Tibial artery (tissue), 4 donors: ENCODE data around the gene SPRED2.
A peak's percentile ranks its signal among the peaks of the same experiment; 100 is the strongest.

ENCODE experiments used
- DNase-seq, 2 donors: peaks; one replicate each; pipeline ENCODE4 v3.0.0-alpha.2; 2019
- H3K27ac ChIP-seq, 2 donors: fragments of 200-600 bp; sonication (generic) in 1 of 2; 1 replicate in 1 of 2; 2 replicates in 1 of 2; pipeline ENCODE4 v1.5.1; 2018 to 2019; ENCODE audit warnings: mild to moderate bottlenecking in 1 of 2
- H3K27me3 ChIP-seq, 2 donors: fragments of 200-600 bp; sonication (generic) in 1 of 2; one replicate each; pipeline versions ENCODE4 v1.5.1 to v1.6.0; 2016 to 2019
- H3K36me3 ChIP-seq, 3 donors: fragments of 200-600 bp; sonication (generic) in 2 of 3; one replicate each; pipeline ENCODE4 v1.5.1; 2016 to 2019; ENCODE audit warnings: mild to moderate bottlenecking in 2 of 3
- H3K4me1 ChIP-seq, 4 donors: fragments of 200-600 bp; sonication (generic) in 2 of 4; 1 replicate in 3 of 4; 2 replicates in 1 of 4; pipeline ENCODE4 v1.5.1; 2016 to 2019
- H3K4me3 ChIP-seq, 2 donors: fragments of 200-600 bp; sonication (generic) in 1 of 2; 1 replicate in 1 of 2; 2 replicates in 1 of 2; pipeline ENCODE4 v1.5.1; 2018 to 2019; ENCODE audit warnings: mild to moderate bottlenecking in 2 of 2
- H3K9me3 ChIP-seq, 3 donors: fragments of 200-600 bp; sonication (generic) in 1 of 3; one replicate each; pipeline ENCODE4 v1.5.1; 2016 to 2019
- intact Hi-C: fragments of 100-400 bp; cut with DNase I; formaldehyde crosslinking; loops from one replicate; pipeline ENCODE4 v1.15.0; 2023; ENCODE audit warnings: low total_unique reads
- TF ChIP-seq, protein P1 (sequence below), 2 experiments: fragments of 200-600 bp in 1 of 2; fragments of 450-650 bp in 1 of 2; IDR thresholded peaks; one replicate each; pipeline ENCODE4 v1.5.1; 2017 to 2019; ENCODE audit warnings: antibody characterized with exemption in 2 of 2, mild to moderate bottlenecking in 1 of 2, moderate library complexity in 1 of 2

Gene SPRED2

DNA sequence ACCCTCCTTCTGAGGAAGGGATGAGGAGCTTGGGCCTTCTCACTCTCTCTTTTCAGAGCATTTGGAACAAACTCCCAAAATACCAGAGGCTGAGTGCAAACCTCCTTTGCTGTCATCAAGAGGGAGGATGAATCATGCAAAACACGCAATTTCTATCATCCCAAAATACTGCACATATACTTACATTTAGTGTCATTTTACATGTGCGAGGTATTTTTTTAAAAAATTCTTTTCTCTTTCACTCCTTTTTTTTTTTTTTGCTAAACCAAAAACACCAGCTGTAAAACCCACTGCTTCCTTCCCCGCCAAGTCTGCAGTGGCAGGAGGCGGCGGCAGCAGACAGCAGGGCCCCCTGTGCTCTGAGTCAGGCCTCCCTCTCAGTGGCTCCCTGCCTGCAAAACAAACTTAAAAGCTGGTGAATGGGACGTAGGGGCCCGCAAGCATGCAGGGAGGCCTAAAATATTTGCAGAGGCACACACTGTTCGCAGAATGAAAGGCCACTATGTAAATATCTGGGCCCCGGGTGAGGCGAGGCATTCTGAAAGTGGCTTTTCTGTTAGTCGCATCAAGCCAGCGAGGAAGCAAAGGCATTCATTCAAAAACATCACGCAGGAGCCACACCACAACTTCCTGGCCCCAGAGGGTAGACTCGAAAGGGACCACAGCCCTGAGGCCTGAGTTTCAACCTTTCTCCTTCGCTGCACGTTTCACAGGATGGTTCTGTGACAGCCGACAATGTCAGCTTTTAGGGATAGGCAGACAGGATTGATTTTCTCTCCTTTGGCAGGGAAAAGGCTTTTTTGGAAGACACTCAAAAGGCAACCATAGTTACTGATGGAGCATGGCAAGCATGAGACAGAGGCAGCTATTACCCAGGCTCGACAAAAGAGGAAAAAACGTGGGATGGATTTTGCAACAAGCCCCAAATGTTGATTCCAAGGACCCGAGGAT is 131.4 kb downstream of the SPRED2 start:
- intact Hi-C loops: loop anchor here (10.0 kb wide), 1 partner anchor 134 kb away; the partner anchor contains the start of gene SPRED2
- TF ChIP-seq, protein P1, sequence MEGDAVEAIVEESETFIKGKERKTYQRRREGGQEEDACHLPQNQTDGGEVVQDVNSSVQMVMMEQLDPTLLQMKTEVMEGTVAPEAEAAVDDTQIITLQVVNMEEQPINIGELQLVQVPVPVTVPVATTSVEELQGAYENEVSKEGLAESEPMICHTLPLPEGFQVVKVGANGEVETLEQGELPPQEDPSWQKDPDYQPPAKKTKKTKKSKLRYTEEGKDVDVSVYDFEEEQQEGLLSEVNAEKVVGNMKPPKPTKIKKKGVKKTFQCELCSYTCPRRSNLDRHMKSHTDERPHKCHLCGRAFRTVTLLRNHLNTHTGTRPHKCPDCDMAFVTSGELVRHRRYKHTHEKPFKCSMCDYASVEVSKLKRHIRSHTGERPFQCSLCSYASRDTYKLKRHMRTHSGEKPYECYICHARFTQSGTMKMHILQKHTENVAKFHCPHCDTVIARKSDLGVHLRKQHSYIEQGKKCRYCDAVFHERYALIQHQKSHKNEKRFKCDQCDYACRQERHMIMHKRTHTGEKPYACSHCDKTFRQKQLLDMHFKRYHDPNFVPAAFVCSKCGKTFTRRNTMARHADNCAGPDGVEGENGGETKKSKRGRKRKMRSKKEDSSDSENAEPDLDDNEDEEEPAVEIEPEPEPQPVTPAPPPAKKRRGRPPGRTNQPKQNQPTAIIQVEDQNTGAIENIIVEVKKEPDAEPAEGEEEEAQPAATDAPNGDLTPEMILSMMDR (IDR thresholded peaks at IDR 0.05): no peak
- Histone ChIP-seq H3K27ac (peak overlapping the region; percentile 71 to 75), H3K4me1 (peaks cover 0 to 35% (median 33%) of the 10 kb centered on the region in 4 donors), H3K9me3 (no peaks in the 10 kb centered on the region), H3K4me3 (peak overlapping the region; percentile 13 to 31), H3K36me3 (no peaks in the 10 kb centered on the region), H3K27me3 (no peaks in the 10 kb centered on the region)
- peak; percentile 51 to 72 for DNase-seq

GRCh38 chr2:65300134-65300760 is 132.2 kb downstream of the SPRED2 start:
- H3K27me3 ChIP-seq: no peaks in the 10 kb centered on the region
- TF ChIP-seq, protein P1 (IDR thresholded peaks at IDR 0.05): no peak
- DNase-seq: peak; percentile 88 to 91
- H3K9me3 ChIP-seq: no peaks in the 10 kb centered on the region
- peak overlapping the region; percentile 13 to 15 for H3K4me3 ChIP-seq
- H3K27ac ChIP-seq: peak overlapping the region; percentile 71 to 75
- peaks cover 0 to 35% (median 33%) of the 10 kb centered on the region in 4 donors for H3K4me1 ChIP-seq
- intact Hi-C loops: loop anchor here (10.0 kb wide), 1 partner anchor 135 kb away; the partner anchor contains the start of gene SPRED2
- no peaks in the 10 kb centered on the region for H3K36me3 ChIP-seq

DNA sequence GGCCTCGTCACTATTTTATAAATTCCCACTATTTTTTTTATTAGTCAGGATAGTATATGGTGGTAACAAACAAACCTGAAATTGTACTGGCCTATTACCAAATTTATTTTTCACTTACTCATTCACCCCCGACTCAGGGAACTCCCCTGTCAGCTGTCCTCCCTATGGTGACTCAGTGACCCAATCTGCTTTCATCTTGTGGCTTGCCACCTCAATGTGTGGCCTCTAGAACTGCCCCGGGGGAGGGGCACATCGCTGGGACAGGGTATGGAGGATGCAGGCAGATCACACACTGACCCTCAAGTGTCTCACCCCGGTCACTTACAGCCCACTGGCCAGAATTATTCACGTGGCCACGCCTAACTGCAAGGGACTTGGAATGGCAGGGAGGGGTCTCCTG is 133.2 kb downstream of the SPRED2 start:
- intact Hi-C loops: no loop called here
- H3K27ac ChIP-seq: peak overlapping the region; percentile 71 to 75

DNA sequence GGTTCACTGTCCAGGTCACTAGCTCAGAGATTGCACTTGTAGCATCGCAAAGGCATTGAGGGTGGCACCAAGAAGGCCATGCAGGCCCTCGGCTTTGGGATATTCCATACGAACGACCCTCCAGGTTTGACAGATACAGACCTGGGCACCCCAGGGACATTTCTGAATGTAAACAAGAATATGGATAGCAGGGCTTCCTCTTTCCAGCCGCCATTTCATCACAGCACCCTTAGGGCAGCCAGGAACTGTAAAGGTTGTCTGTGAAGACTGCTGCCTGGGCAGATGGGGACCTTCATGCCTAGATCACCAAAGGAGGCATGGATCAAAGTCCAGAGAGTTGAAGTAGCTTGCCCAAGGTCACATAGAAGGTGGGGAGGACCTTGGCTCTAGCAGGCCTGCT is 134.3 kb downstream of the SPRED2 start:
- no peak overlapping the region for H3K4me3 ChIP-seq
- TF ChIP-seq, protein P1 (IDR thresholded peaks at IDR 0.05): no peak
- H3K36me3 ChIP-seq: no peaks in the 10 kb centered on the region
- no peaks in the 10 kb centered on the region for H3K27me3 ChIP-seq
- intact Hi-C loops: no loop called here
- H3K9me3 ChIP-seq: no peaks in the 10 kb centered on the region
- H3K4me1 ChIP-seq: peaks cover 0 to 35% (median 33%) of the 10 kb centered on the region in 4 donors
- H3K27ac ChIP-seq: no peak overlapping the region
- DNase-seq: no peak

More for the DNA sequence above, 133.2 kb downstream of the SPRED2 start:
- Histone ChIP-seq H3K9me3 (no peaks in the 10 kb centered on the region), H3K27me3 (no peaks in the 10 kb centered on the region), H3K4me1 (peaks cover 0 to 35% (median 33%) of the 10 kb centered on the region in 4 donors), H3K4me3 (no peak overlapping the region), H3K36me3 (no peaks in the 10 kb centered on the region)
- TF ChIP-seq, protein P1 (IDR thresholded peaks at IDR 0.05): no peak
- no peak for DNase-seq

DNA sequence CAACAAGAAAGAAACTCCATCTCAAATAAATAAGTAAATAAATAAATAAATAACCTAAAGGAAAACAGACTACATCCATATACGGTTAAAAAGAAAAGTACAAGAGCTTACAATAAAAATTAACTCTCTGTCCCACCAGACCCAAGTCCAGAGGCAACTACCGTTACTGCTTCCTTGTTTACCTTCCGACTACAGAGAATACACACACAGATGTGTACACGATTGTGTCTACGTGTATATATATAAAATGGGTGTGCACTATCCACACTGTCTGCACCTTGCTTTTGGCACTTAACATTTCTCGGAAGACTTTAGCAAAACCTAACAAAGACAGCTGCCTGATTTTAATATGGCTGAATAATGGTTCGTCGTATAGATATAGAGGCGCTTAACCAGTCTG is 134.9 kb downstream of the SPRED2 start:
- H3K27ac ChIP-seq: no peak overlapping the region
- TF ChIP-seq, protein P1 (IDR thresholded peaks at IDR 0.05): no peak
- H3K36me3 ChIP-seq: no peaks in the 10 kb centered on the region
- H3K4me1 ChIP-seq: peaks cover 0 to 32% (median 30%) of the 10 kb centered on the region in 4 donors
- H3K4me3 ChIP-seq: no peak overlapping the region
- intact Hi-C loops: no loop called here
- no peak for DNase-seq
- H3K27me3 ChIP-seq: no peaks in the 10 kb centered on the region
- H3K9me3 ChIP-seq: no peaks in the 10 kb centered on the region
